ENCODE measurements around the gene PIK3R1.

DNA sequence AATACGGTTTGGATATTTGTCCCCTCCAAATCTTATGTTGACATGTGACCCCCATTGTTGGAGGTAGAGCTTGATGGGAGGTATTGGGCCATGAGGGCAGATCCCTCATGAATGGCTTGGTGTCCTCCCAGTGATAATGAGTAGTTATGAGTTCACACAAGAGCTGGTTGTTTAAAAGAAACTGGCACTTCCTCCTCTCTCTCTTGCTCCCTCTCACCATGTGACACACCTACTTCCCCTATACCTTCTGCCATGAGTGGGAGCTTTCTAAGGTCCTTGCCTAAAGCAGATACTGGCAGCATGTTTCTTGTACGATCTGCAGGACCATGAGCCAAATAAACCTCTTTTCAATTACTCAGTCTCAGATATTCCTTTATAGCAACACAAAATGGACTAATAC is 132.0 kb downstream of the PIK3R1 start:
- TF ChIP-seq, protein P1, sequence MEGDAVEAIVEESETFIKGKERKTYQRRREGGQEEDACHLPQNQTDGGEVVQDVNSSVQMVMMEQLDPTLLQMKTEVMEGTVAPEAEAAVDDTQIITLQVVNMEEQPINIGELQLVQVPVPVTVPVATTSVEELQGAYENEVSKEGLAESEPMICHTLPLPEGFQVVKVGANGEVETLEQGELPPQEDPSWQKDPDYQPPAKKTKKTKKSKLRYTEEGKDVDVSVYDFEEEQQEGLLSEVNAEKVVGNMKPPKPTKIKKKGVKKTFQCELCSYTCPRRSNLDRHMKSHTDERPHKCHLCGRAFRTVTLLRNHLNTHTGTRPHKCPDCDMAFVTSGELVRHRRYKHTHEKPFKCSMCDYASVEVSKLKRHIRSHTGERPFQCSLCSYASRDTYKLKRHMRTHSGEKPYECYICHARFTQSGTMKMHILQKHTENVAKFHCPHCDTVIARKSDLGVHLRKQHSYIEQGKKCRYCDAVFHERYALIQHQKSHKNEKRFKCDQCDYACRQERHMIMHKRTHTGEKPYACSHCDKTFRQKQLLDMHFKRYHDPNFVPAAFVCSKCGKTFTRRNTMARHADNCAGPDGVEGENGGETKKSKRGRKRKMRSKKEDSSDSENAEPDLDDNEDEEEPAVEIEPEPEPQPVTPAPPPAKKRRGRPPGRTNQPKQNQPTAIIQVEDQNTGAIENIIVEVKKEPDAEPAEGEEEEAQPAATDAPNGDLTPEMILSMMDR (IDR thresholded peaks at IDR 0.05), result no peak
- no peak for TF ChIP-seq POLR2A (IDR thresholded peaks at IDR 0.05)
